ENCODE measurements around the gene IYD.

The IYD gene

GRCh38 chr6:150406948-150407347 lies 38.1 kb downstream of the IYD start:
- H2BK12ac ChIP-seq (ENCODE audit: low read length) = no peak overlapping the region
- H2BK120ac ChIP-seq (ENCODE audit: low read depth, low read length) = no peak overlapping the region
- no peaks in the 10 kb centered on the region for H3K36me3 ChIP-seq (replicated peaks in 1 of 2; ENCODE audit: control insufficient read depth in 2 of 2, insufficient read depth in 2 of 2, low read length in 2 of 2)
- H3K79me1 ChIP-seq (ENCODE audit: low read depth, low read length) = no peaks in the 10 kb centered on the region
- no peaks in the 10 kb centered on the region for H3K9me3 ChIP-seq (replicated peaks in 1 of 2; ENCODE audit: control insufficient read depth in 2 of 2, insufficient read depth in 1 of 2, low read depth in 1 of 2, low read length in 2 of 2)
- H2BK5ac ChIP-seq (ENCODE audit: low read length) = no peak overlapping the region
- no peak overlapping the region for H3K23ac ChIP-seq (ENCODE audit: low read depth, low read length, poor library complexity)
- H3K4me3 ChIP-seq (ENCODE audit: low read length in 2 of 2) = no peak overlapping the region
- peaks cover 0 to 4% of the 10 kb centered on the region in 2 donors for H3K4me1 ChIP-seq (ENCODE audit: control insufficient read depth in 2 of 2, insufficient read depth in 1 of 2, low read depth in 1 of 2, low read length in 2 of 2)
- no peak overlapping the region for H3K18ac ChIP-seq (ENCODE audit: low read length)
- H3K27me3 ChIP-seq (ENCODE audit: control insufficient read depth in 3 of 3, insufficient read depth in 3 of 3, low read depth in 1 of 3, low read length in 3 of 3) = peaks cover 0 to 6% (median 0%) of the 10 kb centered on the region in 3 experiments
- no peak overlapping the region for H4K91ac ChIP-seq (ENCODE audit: low read depth, low read length, poor library complexity)
- DNase-seq (ENCODE audit: low spot score) = no peak
- H3K9ac ChIP-seq (ENCODE audit: low read depth, low read length, poor library complexity) = no peak overlapping the region
- WGBS, 2 donors (ENCODE audit: extremely low coverage in 2 of 2, insufficient read length in 2 of 2, insufficient replicate concordance in 1 of 2) = no CpG with 5 or more reads among the region's 2 CpGs
- no peak overlapping the region for H3K27ac ChIP-seq (replicated peaks; ENCODE audit: low read length)
- H2BK15ac ChIP-seq (ENCODE audit: low read length) = no peak overlapping the region
- H2AFZ ChIP-seq (ENCODE audit: low read length) = no peak overlapping the region
- no peak overlapping the region for H4K8ac ChIP-seq (ENCODE audit: low read depth, low read length)
- no peak overlapping the region for H3K4me2 ChIP-seq (ENCODE audit: insufficient read depth, low read length, poor library complexity, severe bottlenecking)
- no peak overlapping the region for H2AK5ac ChIP-seq (ENCODE audit: low read depth, low read length)
- no peak overlapping the region for H3K4ac ChIP-seq (ENCODE audit: low read length)
- H3K14ac ChIP-seq (ENCODE audit: low read length) = no peak overlapping the region

- H3K27ac ChIP-seq (replicated peaks; ENCODE audit: low read length) = no peak overlapping the region
- no peaks in the 10 kb centered on the region for H3K79me1 ChIP-seq (ENCODE audit: low read depth, low read length)
- no peak overlapping the region for H3K4ac ChIP-seq (ENCODE audit: low read length)
- H3K27me3 ChIP-seq (ENCODE audit: control insufficient read depth in 3 of 3, insufficient read depth in 3 of 3, low read depth in 1 of 3, low read length in 3 of 3) = no peaks in the 10 kb centered on the region
- H3K18ac ChIP-seq (ENCODE audit: low read length) = no peak overlapping the region
- no peak overlapping the region for H3K14ac ChIP-seq (ENCODE audit: low read length)
- no peak overlapping the region for H3K4me2 ChIP-seq (ENCODE audit: insufficient read depth, low read length, poor library complexity, severe bottlenecking)
- H2BK15ac ChIP-seq (ENCODE audit: low read length) = no peak overlapping the region
- no peak overlapping the region for H4K8ac ChIP-seq (ENCODE audit: low read depth, low read length)
- H3K4me1 ChIP-seq (ENCODE audit: control insufficient read depth in 2 of 2, insufficient read depth in 1 of 2, low read depth in 1 of 2, low read length in 2 of 2) = peaks cover 0 to 4% of the 10 kb centered on the region in 2 donors
- no peak for DNase-seq (ENCODE audit: low spot score)
- no peak overlapping the region for H2AK5ac ChIP-seq (ENCODE audit: low read depth, low read length)
- no peak overlapping the region for H3K23ac ChIP-seq (ENCODE audit: low read depth, low read length, poor library complexity)
- no peak overlapping the region for H2BK12ac ChIP-seq (ENCODE audit: low read length)
- WGBS, 2 donors (ENCODE audit: extremely low coverage in 2 of 2, insufficient read length in 2 of 2, insufficient replicate concordance in 1 of 2) = no CpG with 5 or more reads among the region's 6 CpGs
- peaks cover 0 to 6% of the 10 kb centered on the region in 2 donors for H3K9me3 ChIP-seq (replicated peaks in 1 of 2; ENCODE audit: control insufficient read depth in 2 of 2, insufficient read depth in 1 of 2, low read depth in 1 of 2, low read length in 2 of 2)
- no peak overlapping the region for H3K9ac ChIP-seq (ENCODE audit: low read depth, low read length, poor library complexity)
- H2BK120ac ChIP-seq (ENCODE audit: low read depth, low read length) = no peak overlapping the region
- no peak overlapping the region for H4K91ac ChIP-seq (ENCODE audit: low read depth, low read length, poor library complexity)
- H2AFZ ChIP-seq (ENCODE audit: low read length) = no peak overlapping the region
- H3K36me3 ChIP-seq (replicated peaks in 1 of 2; ENCODE audit: control insufficient read depth in 2 of 2, insufficient read depth in 2 of 2, low read length in 2 of 2) = no peaks in the 10 kb centered on the region
- no peak overlapping the region for H3K4me3 ChIP-seq (ENCODE audit: low read length in 2 of 2)
- no peak overlapping the region for H2BK5ac ChIP-seq (ENCODE audit: low read length)
Measured at GRCh38 chr6:150408842-150409241, 40.0 kb downstream of the IYD start.

GRCh38 chr6:150409576-150410066 lies 40.8 kb downstream of the IYD start:
- DNase-seq (ENCODE audit: low spot score) = no peak

GRCh38 chr6:150410399-150410798 lies 41.6 kb downstream of the IYD start:
- H3K4me3 ChIP-seq (ENCODE audit: low read length in 2 of 2) = no peak overlapping the region
- H3K79me1 ChIP-seq (ENCODE audit: low read depth, low read length) = no peaks in the 10 kb centered on the region
- H2AFZ ChIP-seq (ENCODE audit: low read length) = peak overlapping the region; percentile 30
- no peaks in the 10 kb centered on the region for H3K36me3 ChIP-seq (replicated peaks in 1 of 2; ENCODE audit: control insufficient read depth in 2 of 2, insufficient read depth in 2 of 2, low read length in 2 of 2)
- no peak overlapping the region for H3K18ac ChIP-seq (ENCODE audit: low read length)
- H4K91ac ChIP-seq (ENCODE audit: low read depth, low read length, poor library complexity) = no peak overlapping the region
- H3K14ac ChIP-seq (ENCODE audit: low read length) = no peak overlapping the region
- no peak overlapping the region for H3K4ac ChIP-seq (ENCODE audit: low read length)
- H4K8ac ChIP-seq (ENCODE audit: low read depth, low read length) = no peak overlapping the region
- no peak overlapping the region for H3K4me2 ChIP-seq (ENCODE audit: insufficient read depth, low read length, poor library complexity, severe bottlenecking)
- no peak overlapping the region for H2BK120ac ChIP-seq (ENCODE audit: low read depth, low read length)
- H3K27ac ChIP-seq (replicated peaks; ENCODE audit: low read length) = no peak overlapping the region
- no peak overlapping the region for H2BK15ac ChIP-seq (ENCODE audit: low read length)
- H2BK12ac ChIP-seq (ENCODE audit: low read length) = no peak overlapping the region
- H3K9me3 ChIP-seq (replicated peaks in 1 of 2; ENCODE audit: control insufficient read depth in 2 of 2, insufficient read depth in 1 of 2, low read depth in 1 of 2, low read length in 2 of 2) = peaks cover 0 to 8% of the 10 kb centered on the region in 2 donors
- no peak for DNase-seq (ENCODE audit: low spot score)
- WGBS, 2 donors (ENCODE audit: extremely low coverage in 2 of 2, insufficient read length in 2 of 2, insufficient replicate concordance in 1 of 2) = no CpG with 5 or more reads among the region's 4 CpGs
- no peak overlapping the region for H3K23ac ChIP-seq (ENCODE audit: low read depth, low read length, poor library complexity)
- H2BK5ac ChIP-seq (ENCODE audit: low read length) = no peak overlapping the region
- no peaks in the 10 kb centered on the region for H3K27me3 ChIP-seq (ENCODE audit: control insufficient read depth in 3 of 3, insufficient read depth in 3 of 3, low read depth in 1 of 3, low read length in 3 of 3)
- H3K4me1 ChIP-seq (ENCODE audit: control insufficient read depth in 2 of 2, insufficient read depth in 1 of 2, low read depth in 1 of 2, low read length in 2 of 2) = peaks cover 0 to 4% of the 10 kb centered on the region in 2 donors
- no peak overlapping the region for H3K9ac ChIP-seq (ENCODE audit: low read depth, low read length, poor library complexity)
- no peak overlapping the region for H2AK5ac ChIP-seq (ENCODE audit: low read depth, low read length)

More at GRCh38 chr6:150409576-150410066, 40.8 kb downstream of the IYD start:
- no peak overlapping the region for H3K14ac ChIP-seq (ENCODE audit: low read length)
- H2BK12ac ChIP-seq (ENCODE audit: low read length) = no peak overlapping the region
- no peak overlapping the region for H3K23ac ChIP-seq (ENCODE audit: low read depth, low read length, poor library complexity)
- no peak overlapping the region for H3K4me2 ChIP-seq (ENCODE audit: insufficient read depth, low read length, poor library complexity, severe bottlenecking)
- H3K4ac ChIP-seq (ENCODE audit: low read length) = no peak overlapping the region
- H2BK5ac ChIP-seq (ENCODE audit: low read length) = no peak overlapping the region
- no peak overlapping the region for H3K4me3 ChIP-seq (ENCODE audit: low read length in 2 of 2)
- H2AK5ac ChIP-seq (ENCODE audit: low read depth, low read length) = no peak overlapping the region
- H4K8ac ChIP-seq (ENCODE audit: low read depth, low read length) = no peak overlapping the region
- H3K36me3 ChIP-seq (replicated peaks in 1 of 2; ENCODE audit: control insufficient read depth in 2 of 2, insufficient read depth in 2 of 2, low read length in 2 of 2) = no peaks in the 10 kb centered on the region
- H3K27me3 ChIP-seq (ENCODE audit: control insufficient read depth in 3 of 3, insufficient read depth in 3 of 3, low read depth in 1 of 3, low read length in 3 of 3) = no peaks in the 10 kb centered on the region
- no peak overlapping the region for H2BK15ac ChIP-seq (ENCODE audit: low read length)
- H3K27ac ChIP-seq (replicated peaks; ENCODE audit: low read length) = no peak overlapping the region
- no peak overlapping the region for H2AFZ ChIP-seq (ENCODE audit: low read length)
- no CpG with 5 or more reads among the region's 1 CpG for WGBS, 2 donors (ENCODE audit: extremely low coverage in 2 of 2, insufficient read length in 2 of 2, insufficient replicate concordance in 1 of 2)
- peak overlapping the region; percentile 79 for H3K18ac ChIP-seq (ENCODE audit: low read length)
- H3K79me1 ChIP-seq (ENCODE audit: low read depth, low read length) = no peaks in the 10 kb centered on the region
- H3K9ac ChIP-seq (ENCODE audit: low read depth, low read length, poor library complexity) = no peak overlapping the region
- peaks cover 0 to 8% of the 10 kb centered on the region in 2 donors for H3K9me3 ChIP-seq (replicated peaks in 1 of 2; ENCODE audit: control insufficient read depth in 2 of 2, insufficient read depth in 1 of 2, low read depth in 1 of 2, low read length in 2 of 2)
- no peak overlapping the region for H4K91ac ChIP-seq (ENCODE audit: low read depth, low read length, poor library complexity)
- H3K4me1 ChIP-seq (ENCODE audit: control insufficient read depth in 2 of 2, insufficient read depth in 1 of 2, low read depth in 1 of 2, low read length in 2 of 2) = peaks cover 0 to 4% of the 10 kb centered on the region in 2 donors
- H2BK120ac ChIP-seq (ENCODE audit: low read depth, low read length) = no peak overlapping the region
